Mononuclear cell (primary cell): Measurements from ENCODE around the gene ZNG1F. TPM values are rescaled to one million over a fixed set of nuclear protein-coding genes. Genes with fewer than 3 reads are reported as not detected.

Experiments
- total RNA-seq: library from RNA; depleted of rRNA; stranded (reverse); fragments of >200 nt; gene quantifications from one replicate; pipeline ENCODE4 v1.2.3, GENCODE V29; 2012

Gene ZNG1F
- total RNA-seq, 1 donor, result 3.0 TPM

Other genes starting within 250 kb of the ZNG1F start
- not detected for gene FOXD4L6, start 60.6 kb downstream of the ZNG1F start, total RNA-seq